Osteocyte (in vitro differentiated cells): ENCODE results near the gene NR2F2. TPM values are rescaled to one million over a fixed set of nuclear protein-coding genes. Genes with fewer than 3 reads are reported as not detected.

ENCODE experiments used
- DNase-seq: peaks from one replicate; pipeline ENCODE4 v3.0.0; 2021; ENCODE audit warnings: mixed read lengths; ENCODE audit not compliant: unreplicated experiment; ENCODE audit errors: extremely low spot score
- H3K27ac Mint-ChIP-seq: one replicate; pipeline ENCODE4 v1.8.0; 2021; ENCODE audit warnings: mild to moderate bottlenecking, mixed read lengths; ENCODE audit not compliant: unreplicated experiment
- H3K27me3 Mint-ChIP-seq: one replicate; pipeline ENCODE4 v1.8.0; 2021; ENCODE audit warnings: mixed read lengths; ENCODE audit not compliant: unreplicated experiment
- H3K36me3 Mint-ChIP-seq: one replicate; pipeline ENCODE4 v1.8.0; 2021; ENCODE audit warnings: mixed read lengths; ENCODE audit not compliant: unreplicated experiment
- H3K4me1 Mint-ChIP-seq: one replicate; pipeline ENCODE4 v1.8.0; 2021; ENCODE audit warnings: mixed read lengths; ENCODE audit not compliant: unreplicated experiment
- H3K4me3 Mint-ChIP-seq: one replicate; pipeline ENCODE4 v1.8.0; 2021; ENCODE audit warnings: mild to moderate bottlenecking, moderate library complexity, mixed read lengths; ENCODE audit not compliant: unreplicated experiment
- H3K9me3 Mint-ChIP-seq: one replicate; pipeline ENCODE4 v1.8.0; 2021; ENCODE audit warnings: mixed read lengths; ENCODE audit not compliant: unreplicated experiment
- total RNA-seq: library from RNA; stranded (reverse); gene quantifications from 2 replicates; pipeline ENCODE4 v1.2.1, GENCODE V29; 2021
- TF ChIP-seq, protein P1 (sequence below): fragments of 200-600 bp; sonication (generic); IDR thresholded peaks from 2 replicates; pipeline ENCODE4 v1.5.0; 2021; ENCODE audit warnings: antibody characterized with exemption, mild to moderate bottlenecking, moderate library complexity

The NR2F2 gene
- total RNA-seq, 1 donor from 2014 or later = 286 TPM

DNA sequence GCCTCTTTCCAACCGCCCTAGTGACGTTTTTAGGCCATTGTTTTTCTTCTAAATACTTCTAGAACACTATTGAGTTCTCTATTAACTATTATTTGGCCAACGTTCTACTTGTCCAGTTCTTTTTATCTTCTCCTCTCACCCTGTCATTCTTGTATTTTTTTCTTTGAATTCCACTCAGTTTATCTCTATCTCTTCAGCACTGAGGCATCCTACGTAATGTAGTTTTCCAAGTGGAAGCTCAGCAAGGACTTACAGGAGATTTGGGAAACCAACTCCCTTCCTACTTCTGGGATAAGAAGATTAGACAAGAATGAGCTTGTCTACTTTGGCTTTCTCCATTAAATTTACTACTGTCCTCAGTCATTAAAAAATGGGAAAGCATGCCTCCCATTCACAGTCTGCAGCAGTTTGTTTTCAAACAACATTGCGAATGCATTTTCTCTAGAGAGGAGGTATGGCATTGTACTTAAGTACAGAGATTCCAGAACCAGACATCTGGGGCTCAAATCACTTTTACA is 21.3 kb upstream of the NR2F2 start:
- Mint-ChIP-seq H3K9me3 (peaks cover 4% of the 10 kb centered on the region), H3K27me3 (no peaks in the 10 kb centered on the region)

DNA sequence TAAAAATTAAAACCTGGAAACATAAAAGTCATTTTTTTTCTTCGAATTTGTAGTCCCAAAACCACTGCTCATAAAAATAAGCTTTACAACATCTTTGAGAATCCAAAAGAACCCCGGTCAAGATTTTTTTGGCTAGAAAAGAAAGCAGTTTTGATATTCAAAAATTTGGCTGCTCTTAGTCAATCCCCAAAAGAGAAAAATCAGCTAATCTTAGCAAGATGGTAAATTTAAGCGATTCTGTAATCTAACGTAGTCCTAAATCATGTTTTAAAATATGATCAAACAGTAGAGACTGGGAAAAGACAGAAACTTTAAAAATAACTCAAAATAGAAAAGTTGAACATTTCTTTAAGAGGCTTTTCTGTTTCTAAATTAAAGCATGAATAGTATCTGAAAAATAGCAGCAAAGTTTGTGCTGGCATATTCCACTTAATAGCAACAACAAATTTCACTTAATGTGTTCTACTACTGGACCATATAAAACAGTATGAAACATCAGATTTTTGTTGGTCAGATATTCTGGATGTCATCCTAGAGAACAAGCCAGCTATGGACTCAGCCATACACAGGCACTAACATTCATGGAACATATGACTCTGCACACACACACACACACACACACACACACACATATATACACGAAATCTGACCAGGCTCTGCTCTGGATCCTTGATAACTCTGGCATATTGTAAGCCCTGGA is 19.1 kb upstream of the NR2F2 start:
- TF ChIP-seq, protein P1, sequence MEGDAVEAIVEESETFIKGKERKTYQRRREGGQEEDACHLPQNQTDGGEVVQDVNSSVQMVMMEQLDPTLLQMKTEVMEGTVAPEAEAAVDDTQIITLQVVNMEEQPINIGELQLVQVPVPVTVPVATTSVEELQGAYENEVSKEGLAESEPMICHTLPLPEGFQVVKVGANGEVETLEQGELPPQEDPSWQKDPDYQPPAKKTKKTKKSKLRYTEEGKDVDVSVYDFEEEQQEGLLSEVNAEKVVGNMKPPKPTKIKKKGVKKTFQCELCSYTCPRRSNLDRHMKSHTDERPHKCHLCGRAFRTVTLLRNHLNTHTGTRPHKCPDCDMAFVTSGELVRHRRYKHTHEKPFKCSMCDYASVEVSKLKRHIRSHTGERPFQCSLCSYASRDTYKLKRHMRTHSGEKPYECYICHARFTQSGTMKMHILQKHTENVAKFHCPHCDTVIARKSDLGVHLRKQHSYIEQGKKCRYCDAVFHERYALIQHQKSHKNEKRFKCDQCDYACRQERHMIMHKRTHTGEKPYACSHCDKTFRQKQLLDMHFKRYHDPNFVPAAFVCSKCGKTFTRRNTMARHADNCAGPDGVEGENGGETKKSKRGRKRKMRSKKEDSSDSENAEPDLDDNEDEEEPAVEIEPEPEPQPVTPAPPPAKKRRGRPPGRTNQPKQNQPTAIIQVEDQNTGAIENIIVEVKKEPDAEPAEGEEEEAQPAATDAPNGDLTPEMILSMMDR = no peak
- Mint-ChIP-seq H3K9me3 (no peaks in the 10 kb centered on the region), H3K36me3 (peaks cover 36% of the 10 kb centered on the region), H3K27ac (no peak overlapping the region), H3K27me3 (no peaks in the 10 kb centered on the region), H3K4me1 (peaks cover 4% of the 10 kb centered on the region), H3K4me3 (no peak overlapping the region)
- no peak for DNase-seq

More for the DNA sequence above, 21.3 kb upstream of the NR2F2 start:
- no peak overlapping the region for H3K27ac Mint-ChIP-seq
- no peak overlapping the region for H3K4me3 Mint-ChIP-seq
- H3K4me1 Mint-ChIP-seq = peaks cover 4% of the 10 kb centered on the region
- H3K36me3 Mint-ChIP-seq = peaks cover 33% of the 10 kb centered on the region
- no peak for DNase-seq
- TF ChIP-seq, protein P1 = no peak

DNA sequence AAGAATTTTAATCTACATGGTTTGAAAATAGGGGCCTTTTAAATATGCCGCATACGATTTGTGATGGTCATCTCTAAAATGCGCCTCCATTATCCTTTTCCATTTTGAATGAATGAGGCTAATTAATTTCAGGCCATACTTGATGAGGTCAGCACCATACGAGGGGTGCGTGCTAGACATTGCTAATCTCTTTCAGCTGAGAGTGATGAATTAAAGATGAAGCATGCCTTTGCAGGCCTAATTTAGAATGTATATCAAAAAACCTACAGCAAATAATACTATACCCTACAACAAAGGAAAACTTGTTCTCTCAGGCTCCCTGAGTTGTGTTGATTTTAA is 18.6 kb upstream of the NR2F2 start:
- no peaks in the 10 kb centered on the region for H3K27me3 Mint-ChIP-seq
- no peaks in the 10 kb centered on the region for H3K9me3 Mint-ChIP-seq
- no peak overlapping the region for H3K27ac Mint-ChIP-seq
- TF ChIP-seq, protein P1 = no peak
- peaks cover 37% of the 10 kb centered on the region for H3K36me3 Mint-ChIP-seq
- no peak for DNase-seq
- no peak overlapping the region for H3K4me3 Mint-ChIP-seq
- H3K4me1 Mint-ChIP-seq = peaks cover 7% of the 10 kb centered on the region

DNA sequence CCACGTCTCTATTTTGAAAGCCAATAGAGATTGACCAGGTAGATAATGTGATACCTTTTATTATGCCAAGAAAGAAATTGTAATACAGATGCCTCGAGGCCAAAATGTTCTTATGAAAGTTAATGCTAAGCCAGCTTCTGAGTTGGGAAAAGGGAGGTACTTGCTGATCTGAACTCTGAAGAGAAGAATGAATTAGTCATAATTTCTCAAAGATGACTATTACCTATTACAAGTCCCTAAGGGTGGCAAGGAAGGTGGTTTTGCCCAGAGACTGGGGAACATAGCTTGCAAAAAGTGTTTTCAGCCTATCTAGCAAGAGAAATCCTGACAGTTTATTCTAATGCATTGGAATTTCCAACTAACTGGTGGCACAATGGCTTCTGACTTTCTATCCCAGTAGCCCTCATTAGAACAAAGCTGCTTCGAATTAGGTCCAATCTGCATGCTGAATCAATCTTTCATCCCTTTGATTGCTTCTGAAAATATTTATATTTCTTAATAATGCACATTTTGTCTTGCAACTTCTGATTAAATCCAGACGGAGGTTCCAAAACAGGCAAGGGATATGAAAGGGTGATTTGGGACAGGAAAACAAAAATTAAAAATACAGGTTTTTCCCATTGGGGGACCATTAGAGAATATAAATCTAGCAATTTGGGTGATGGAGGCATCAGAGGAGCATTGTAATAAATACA is 17.7 kb upstream of the NR2F2 start:
- peaks cover 34% of the 10 kb centered on the region for H3K36me3 Mint-ChIP-seq
- DNase-seq = no peak

DNA sequence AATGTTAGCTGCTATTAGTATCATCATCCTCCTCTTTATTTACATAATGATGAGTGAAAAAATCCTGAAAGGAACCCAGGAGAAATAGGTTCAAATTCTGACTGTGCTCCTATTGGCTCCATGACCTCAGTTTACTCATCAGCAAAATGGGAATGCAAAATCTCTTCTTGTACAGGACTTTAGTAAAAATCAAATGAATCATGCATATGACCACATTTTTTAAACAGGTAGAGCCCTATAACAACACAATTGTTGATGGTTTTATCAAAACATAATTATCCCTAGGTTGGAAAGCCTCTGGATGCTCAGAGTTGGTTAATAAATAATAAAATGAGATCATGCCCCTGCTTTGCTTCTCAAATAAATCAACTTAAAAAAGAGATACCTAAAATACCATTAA is 16.0 kb upstream of the NR2F2 start:
- no peak for DNase-seq
- Mint-ChIP-seq H3K4me1 (peaks cover 23% of the 10 kb centered on the region), H3K27ac (no peak overlapping the region), H3K36me3 (peaks cover 32% of the 10 kb centered on the region), H3K4me3 (no peak overlapping the region), H3K9me3 (no peaks in the 10 kb centered on the region), H3K27me3 (no peaks in the 10 kb centered on the region)
- TF ChIP-seq, protein P1 = no peak

More for the DNA sequence above, 17.7 kb upstream of the NR2F2 start:
- no peaks in the 10 kb centered on the region for H3K9me3 Mint-ChIP-seq
- no peak overlapping the region for H3K27ac Mint-ChIP-seq
- TF ChIP-seq, protein P1 = no peak
- H3K4me3 Mint-ChIP-seq = no peak overlapping the region
- peaks cover 14% of the 10 kb centered on the region for H3K4me1 Mint-ChIP-seq
- H3K27me3 Mint-ChIP-seq = no peaks in the 10 kb centered on the region
